Esophagus muscularis mucosa (tissue), 4 donors: Measurements from ENCODE around the gene CES3.

Source experiments
- CTCF ChIP-seq, 3 experiments: fragments of 200-600 bp in 2 of 3; fragments of 450-650 bp in 1 of 3; sonication (generic) in 2 of 3; IDR thresholded peaks; one replicate each; pipeline ENCODE4 v1.5.1; 2017 to 2019; ENCODE audit warnings: antibody characterized with exemption in 3 of 3, mild to moderate bottlenecking in 2 of 3, moderate library complexity in 1 of 3
- EP300 ChIP-seq: sonication (generic); formaldehyde crosslinking; IDR thresholded peaks from one replicate; pipeline ENCODE4 v1.6.1; 2017; ENCODE audit warnings: antibody characterized with exemption
- POLR2A ChIP-seq: fragments of 450-650 bp; IDR thresholded peaks from one replicate; pipeline ENCODE4 v1.6.1; 2017; ENCODE audit warnings: antibody characterized with exemption, moderate library complexity, mild to moderate bottlenecking, low read depth
- POLR2AphosphoS5 ChIP-seq, 2 donors: sonication (generic); formaldehyde crosslinking; IDR thresholded peaks; one replicate each; pipeline ENCODE4 v1.6.1; 2017; ENCODE audit warnings: antibody characterized with exemption in 2 of 2

- TF ChIP-seq CTCF (IDR thresholded peaks at IDR 0.05): no peak
- TF ChIP-seq EP300: no peak
- no peak for TF ChIP-seq POLR2A
- no peak for TF ChIP-seq POLR2AphosphoS5 (IDR thresholded peaks at IDR 0.05)
These were observed 47.4 kb upstream of the CES3 start for GRCh38 chr16:66913711-66914110.
